Skeletal muscle tissue (tissue), 4 donors: ENCODE data around the gene ADGRV1. TPM values are rescaled to one million over a fixed set of nuclear protein-coding genes. Genes with fewer than 3 reads are reported as not detected.

Experiments used
- H3K27ac ChIP-seq: one replicate; pipeline ENCODE4 v1.7.0; 2013; ENCODE audit warnings: mild to moderate bottlenecking, low read depth, low read length, inconsistent platforms
- H3K27me3 ChIP-seq, 3 donors: one replicate each; pipeline ENCODE4 v1.7.0; 2013; ENCODE audit warnings: low read length in 3 of 3; ENCODE audit not compliant: control insufficient read depth in 3 of 3, insufficient read depth in 3 of 3
- H3K36me3 ChIP-seq, 3 donors: one replicate each; pipeline ENCODE4 v1.7.0; 2013; ENCODE audit warnings: low read length in 3 of 3; ENCODE audit not compliant: control insufficient read depth in 3 of 3, insufficient read depth in 3 of 3
- H3K4me1 ChIP-seq, 3 donors: one replicate each; pipeline ENCODE4 v1.7.0; 2013; ENCODE audit warnings: low read length in 3 of 3, mild to moderate bottlenecking in 3 of 3; ENCODE audit not compliant: control insufficient read depth in 3 of 3, insufficient read depth in 3 of 3
- H3K4me3 ChIP-seq, 3 donors: one replicate each; pipeline ENCODE4 v1.7.0; 2013; ENCODE audit warnings: low read length in 3 of 3
- H3K9ac ChIP-seq, 3 donors: one replicate each; pipeline ENCODE4 v1.7.0; 2013; ENCODE audit warnings: low read length in 3 of 3, mild to moderate bottlenecking in 3 of 3, moderate library complexity in 2 of 3, low read depth in 1 of 3
- H3K9me3 ChIP-seq, 3 donors: one replicate each; pipeline ENCODE4 v1.7.0; 2013; ENCODE audit warnings: low read length in 3 of 3; ENCODE audit not compliant: control insufficient read depth in 3 of 3
- total RNA-seq: library from RNA; depleted of rRNA; stranded (reverse); fragments of >200 nt; gene quantifications from one replicate; pipeline ENCODE4 v1.2.3, GENCODE V29; 2014
- donor health status: Osteomylitis.

The ADGRV1 gene
- total RNA-seq, 1 donor from 2014 or later = 2.6 TPM

- H3K9ac ChIP-seq = no peak overlapping the region
- H3K27me3 ChIP-seq = no peaks in the 10 kb centered on the region
- H3K4me3 ChIP-seq = no peak overlapping the region
- H3K27ac ChIP-seq = no peak overlapping the region
- H3K36me3 ChIP-seq = no peaks in the 10 kb centered on the region
- H3K4me1 ChIP-seq = peaks cover 5 to 8% (median 7%) of the 10 kb centered on the region in 3 donors
- H3K9me3 ChIP-seq = peaks cover 0 to 1% (median 0%) of the 10 kb centered on the region in 3 donors
Observed at GRCh38 chr5:91106842-91107511, 548.4 kb downstream of the ADGRV1 start.

- Histone ChIP-seq H3K4me3 (no peak overlapping the region), H3K4me1 (peaks cover 5 to 8% (median 7%) of the 10 kb centered on the region in 3 donors), H3K27me3 (no peaks in the 10 kb centered on the region), H3K36me3 (no peaks in the 10 kb centered on the region), H3K9me3 (peaks cover 0 to 1% (median 0%) of the 10 kb centered on the region in 3 donors), H3K9ac (no peak overlapping the region), H3K27ac (no peak overlapping the region)
Observed at GRCh38 chr5:91109634-91110033, 551.0 kb downstream of the ADGRV1 start.

DNA sequence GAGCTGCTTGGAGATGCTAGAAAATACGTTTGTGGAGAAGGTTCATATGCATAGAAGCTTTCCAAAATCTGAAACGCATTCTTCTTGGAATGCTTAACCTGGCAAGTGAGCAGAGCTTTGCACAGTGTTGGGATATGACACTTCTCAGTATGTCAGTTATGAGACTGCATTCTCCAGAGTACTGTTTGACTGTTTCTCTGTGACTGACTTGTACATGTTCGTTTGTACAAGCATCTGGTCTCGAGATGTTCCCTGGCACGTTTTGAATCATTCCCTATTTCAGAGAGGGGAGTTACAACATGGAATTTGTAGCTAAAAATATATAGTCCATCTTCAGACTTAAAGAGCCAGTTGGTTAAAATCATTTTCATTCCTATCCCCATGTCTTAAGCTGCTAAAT is 552.1 kb downstream of the ADGRV1 start:
- no peaks in the 10 kb centered on the region for H3K27me3 ChIP-seq
- H3K27ac ChIP-seq = no peak overlapping the region

DNA sequence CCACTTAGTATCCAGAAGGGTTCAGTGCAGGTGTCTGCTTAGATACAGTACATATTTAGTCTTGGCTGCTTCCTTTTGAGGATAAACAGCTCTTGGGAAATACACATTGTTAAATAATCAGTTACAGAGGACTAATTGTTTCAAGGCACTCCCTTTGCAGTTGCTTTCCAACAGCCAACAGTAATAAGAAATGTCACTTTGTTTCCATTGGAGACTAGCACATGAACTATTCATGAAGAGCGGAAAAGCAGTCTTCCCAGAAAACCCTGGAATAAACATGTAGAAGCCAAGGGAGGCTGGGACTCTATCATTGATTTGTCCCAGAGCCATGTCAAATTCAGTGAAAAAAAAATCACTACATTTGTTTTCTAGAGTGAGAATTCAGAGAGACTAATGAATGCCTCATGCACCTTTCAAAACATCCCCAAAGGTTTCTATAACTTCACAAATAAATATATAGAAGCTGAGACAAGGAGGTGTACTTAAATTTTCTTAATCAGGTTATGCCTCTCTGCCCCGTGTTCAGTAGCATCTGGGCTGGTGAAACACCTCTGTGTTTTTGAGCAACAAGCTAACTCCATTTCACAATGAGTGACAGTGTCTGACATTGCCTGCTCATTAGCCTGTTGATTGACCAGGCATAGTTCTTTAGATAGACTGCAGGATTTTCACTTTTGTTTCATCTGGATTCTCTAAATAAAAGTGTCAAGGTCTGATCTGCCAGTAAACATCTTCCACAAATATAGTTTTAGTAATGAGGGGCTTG is 553.1 kb downstream of the ADGRV1 start:
- Histone ChIP-seq H3K9me3 (no peaks in the 10 kb centered on the region), H3K36me3 (no peaks in the 10 kb centered on the region), H3K4me3 (no peak overlapping the region), H3K27me3 (no peaks in the 10 kb centered on the region), H3K4me1 (peaks cover 5 to 8% (median 7%) of the 10 kb centered on the region in 3 donors), H3K9ac (no peak overlapping the region), H3K27ac (no peak overlapping the region)

More for the DNA sequence above, 552.1 kb downstream of the ADGRV1 start:
- Histone ChIP-seq H3K36me3 (no peaks in the 10 kb centered on the region), H3K4me1 (peaks cover 5 to 8% (median 7%) of the 10 kb centered on the region in 3 donors), H3K9ac (no peak overlapping the region), H3K9me3 (peaks cover 0 to 1% (median 0%) of the 10 kb centered on the region in 3 donors), H3K4me3 (peak overlapping the region in 1 of 3 donors; percentile 6)

GRCh38 chr5:91114658-91115057 is 556.1 kb downstream of the ADGRV1 start:
- Histone ChIP-seq H3K27me3 (no peaks in the 10 kb centered on the region), H3K4me3 (no peak overlapping the region), H3K9ac (peak overlapping the region in 1 of 3 donors; percentile 10), H3K9me3 (no peaks in the 10 kb centered on the region), H3K27ac (peak overlapping the region; percentile 33), H3K36me3 (no peaks in the 10 kb centered on the region), H3K4me1 (peaks cover 5 to 8% (median 7%) of the 10 kb centered on the region in 3 donors)

DNA sequence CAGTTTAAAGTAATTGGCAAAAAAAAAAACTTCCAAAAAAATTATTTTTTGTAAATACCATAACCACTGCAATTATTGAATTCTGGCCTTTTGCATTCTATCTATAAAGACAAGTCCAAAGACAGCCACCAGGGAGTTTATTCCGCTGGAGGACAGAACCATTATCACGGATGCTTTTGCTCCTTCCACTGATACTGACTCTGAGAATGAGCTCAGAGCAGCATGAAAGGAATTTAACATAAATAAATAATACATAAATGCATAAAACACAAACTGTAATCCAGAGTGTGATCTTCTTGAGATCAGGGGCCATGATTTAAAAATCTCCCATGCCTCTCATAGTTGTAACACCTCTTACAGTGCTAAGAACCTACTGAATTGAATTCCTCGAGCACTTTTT is 559.8 kb downstream of the ADGRV1 start:
- H3K4me3 ChIP-seq = no peak overlapping the region
- no peaks in the 10 kb centered on the region for H3K9me3 ChIP-seq
- H3K36me3 ChIP-seq = no peaks in the 10 kb centered on the region
- H3K27me3 ChIP-seq = no peaks in the 10 kb centered on the region
- no peak overlapping the region for H3K9ac ChIP-seq
- peaks cover 0 to 11% (median 10%) of the 10 kb centered on the region in 3 donors for H3K4me1 ChIP-seq
- H3K27ac ChIP-seq = no peak overlapping the region

DNA sequence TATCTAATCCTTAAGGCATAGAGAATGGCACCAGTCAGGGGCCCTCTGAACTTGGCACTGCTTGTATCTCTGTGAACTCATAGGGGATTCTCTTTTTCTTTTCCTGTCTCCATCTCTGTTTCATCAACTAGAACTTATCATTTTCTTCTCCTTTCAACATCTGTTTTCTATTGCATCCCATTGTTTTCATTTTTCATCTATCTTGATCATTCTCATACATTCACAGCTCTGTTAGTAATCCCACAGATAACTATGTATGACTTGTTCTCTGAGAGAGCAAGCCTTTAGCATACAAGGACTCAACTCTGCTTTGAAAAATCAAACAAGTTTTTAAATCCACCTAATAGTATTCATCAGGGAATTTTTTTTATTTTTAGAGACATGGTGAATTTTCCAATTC is 560.2 kb downstream of the ADGRV1 start:
- Histone ChIP-seq H3K4me1 (peaks cover 0 to 13% (median 12%) of the 10 kb centered on the region in 3 donors), H3K27ac (no peak overlapping the region), H3K4me3 (no peak overlapping the region), H3K36me3 (no peaks in the 10 kb centered on the region), H3K9me3 (no peaks in the 10 kb centered on the region), H3K9ac (no peak overlapping the region), H3K27me3 (no peaks in the 10 kb centered on the region)

DNA sequence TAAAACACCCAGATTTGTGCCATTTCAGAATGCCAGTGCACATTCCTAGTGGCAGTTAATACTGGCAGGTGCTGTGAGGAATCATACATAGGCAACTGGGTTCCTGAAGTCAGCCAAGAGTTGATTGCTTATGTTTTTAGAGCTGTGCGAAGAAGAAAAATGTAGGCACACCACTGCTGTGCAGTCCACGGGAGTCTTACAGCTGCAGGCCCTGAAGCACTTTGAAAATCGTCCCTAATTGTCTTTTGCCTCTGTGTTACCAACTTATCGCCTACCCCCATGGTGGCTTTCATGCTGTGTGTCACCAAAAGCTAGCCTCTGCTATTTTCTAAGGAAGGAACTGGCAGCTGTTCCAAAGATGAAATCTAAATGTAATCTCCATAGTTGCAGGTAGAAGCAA is 560.6 kb downstream of the ADGRV1 start:
- Histone ChIP-seq H3K36me3 (no peaks in the 10 kb centered on the region), H3K27ac (no peak overlapping the region), H3K9me3 (no peaks in the 10 kb centered on the region), H3K4me1 (peaks cover 0 to 14% (median 13%) of the 10 kb centered on the region in 3 donors), H3K9ac (no peak overlapping the region), H3K4me3 (no peak overlapping the region), H3K27me3 (no peaks in the 10 kb centered on the region)

DNA sequence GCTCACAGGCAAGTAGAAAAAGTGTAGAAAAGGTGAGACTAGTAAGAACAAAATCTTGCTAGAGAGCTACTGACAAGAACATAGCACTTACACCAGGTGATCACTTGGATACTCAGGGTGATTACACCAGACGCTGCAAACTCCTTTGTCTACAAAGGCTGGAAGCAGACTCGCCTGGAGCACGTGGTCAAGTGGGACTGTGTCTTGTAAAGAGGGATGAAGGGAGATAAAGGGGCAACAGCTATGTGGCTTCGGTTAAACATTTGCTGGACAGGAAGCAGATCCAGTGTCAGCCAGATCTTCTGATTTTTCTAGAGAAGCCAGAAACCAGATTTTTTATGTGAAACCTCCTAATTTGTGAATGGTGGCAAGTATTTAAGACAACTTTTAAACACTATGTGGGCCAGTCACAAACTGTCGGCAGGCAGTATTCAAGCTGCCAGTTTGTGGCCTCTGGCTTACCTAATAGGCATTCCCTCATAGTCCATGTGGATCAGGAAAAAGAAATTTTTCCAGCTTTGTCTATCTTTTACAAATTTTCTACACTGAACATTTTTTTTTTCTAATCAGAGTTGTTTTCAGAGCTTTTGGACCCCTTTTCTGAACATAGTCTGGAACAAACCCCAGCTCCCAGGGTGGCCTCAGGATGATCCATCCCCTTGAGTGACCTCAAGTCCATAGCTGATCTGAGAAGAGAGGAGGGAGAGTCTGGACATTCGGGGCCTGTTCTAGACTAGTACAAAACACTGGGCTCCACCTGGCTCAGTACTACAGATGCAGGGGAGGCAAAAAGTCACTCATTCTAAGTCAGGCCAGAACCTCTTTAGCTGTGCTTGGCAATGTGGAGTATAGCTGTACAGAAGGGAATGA is 561.6 kb downstream of the ADGRV1 start:
- Histone ChIP-seq H3K27me3 (no peaks in the 10 kb centered on the region), H3K27ac (peak overlapping the region; percentile 31)

More for the DNA sequence above, 561.6 kb downstream of the ADGRV1 start:
- H3K4me3 ChIP-seq = no peak overlapping the region
- no peaks in the 10 kb centered on the region for H3K9me3 ChIP-seq
- no peak overlapping the region for H3K9ac ChIP-seq
- H3K36me3 ChIP-seq = no peaks in the 10 kb centered on the region
- peaks cover 4 to 21% (median 13%) of the 10 kb centered on the region in 3 donors for H3K4me1 ChIP-seq
